HG02981 (cell line): Measurements from ENCODE around the gene SRP14.
"Not testable (repeated sequence)": the region's sequence is repeated elsewhere in the genome, so short reads cannot be mapped to it uniquely, and the experiment has no call there.

Source experiments
- ATAC-seq: cut with Tn5 transposase; IDR thresholded peaks from one replicate; pipeline ENCODE4 v1.9.1; 2021; ENCODE audit warnings: mild to moderate bottlenecking, moderate library complexity; ENCODE audit not compliant: unreplicated experiment

SRP14 gene

GRCh38 chr15:39996228-39996627 is 42.8 kb downstream of the SRP14 start:
- ATAC-seq, result not testable (repeated sequence)

- not testable (repeated sequence) for ATAC-seq
These were observed 46.0 kb downstream of the SRP14 start for GRCh38 chr15:39992953-39993352.

GRCh38 chr15:39990706-39991105 is 48.3 kb downstream of the SRP14 start:
- ATAC-seq, result no peak

- ATAC-seq, result no peak
These were observed 51.2 kb downstream of the SRP14 start for GRCh38 chr15:39987821-39988220.
